22Rv1 (cell line): Measurements from ENCODE around the gene IFRD1.

ENCODE experiments used
- CTCF ChIP-seq: fragments of 450-650 bp; IDR thresholded peaks from 2 replicates; pipeline ENCODE4 v1.5.1; 2017; ENCODE audit warnings: mild to moderate bottlenecking
- ZFX ChIP-seq: fragments of 450-650 bp; IDR thresholded peaks from 2 replicates; pipeline ENCODE4 v1.6.1; 2017; ENCODE audit warnings: antibody characterized with exemption, borderline replicate concordance

GRCh38 chr7:112504093-112504695 lies 53.9 kb downstream of the IFRD1 start:
- TF ChIP-seq CTCF (no peak), ZFX (no peak)
